ENCODE results near the gene ZNF552.
"Not testable (repeated sequence)": the region's sequence is repeated elsewhere in the genome, so short reads cannot be mapped to it uniquely, and the experiment has no call there.

DNA sequence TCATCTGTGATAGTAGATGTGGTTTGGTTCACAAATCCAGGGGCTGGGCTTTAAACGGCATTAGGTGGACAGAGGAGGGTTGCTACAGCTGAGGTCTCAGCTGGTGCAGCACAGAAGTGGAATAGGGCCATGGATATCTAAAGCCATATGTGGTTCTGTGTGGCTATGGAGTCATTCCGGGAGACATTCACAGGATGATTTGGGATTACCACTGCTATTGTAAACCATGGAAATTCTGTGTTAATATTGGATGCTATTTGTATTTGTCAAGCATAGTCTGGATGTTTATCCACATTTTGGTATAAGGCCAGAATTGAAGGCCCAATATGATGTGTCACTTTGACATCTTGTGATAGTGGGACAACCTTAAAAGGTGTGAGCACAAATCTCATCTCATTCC, 8.4 kb upstream of the ZNF552 start:
- not testable (repeated sequence) for TF ChIP-seq CREB1 (CRISPR knock-in tag; IDR thresholded peaks at IDR 0.05); FOXJ3 (CRISPR knock-in tag; IDR thresholded peaks at IDR 0.05; ENCODE audit: borderline replicate concordance); TCF7 (CRISPR knock-in tag; IDR thresholded peaks at IDR 0.05; ENCODE audit: low read depth); CTCF (IDR thresholded peaks at IDR 0.05); NR2C2 (CRISPR knock-in tag; IDR thresholded peaks at IDR 0.05); KAT7 (CRISPR knock-in tag; IDR thresholded peaks at IDR 0.05; ENCODE audit: borderline replicate concordance); IRF2 (CRISPR knock-in tag; IDR thresholded peaks at IDR 0.05; ENCODE audit: borderline replicate concordance, low read depth); FOXK1 (CRISPR knock-in tag; IDR thresholded peaks at IDR 0.05)
- TF ChIP-seq, protein P1, sequence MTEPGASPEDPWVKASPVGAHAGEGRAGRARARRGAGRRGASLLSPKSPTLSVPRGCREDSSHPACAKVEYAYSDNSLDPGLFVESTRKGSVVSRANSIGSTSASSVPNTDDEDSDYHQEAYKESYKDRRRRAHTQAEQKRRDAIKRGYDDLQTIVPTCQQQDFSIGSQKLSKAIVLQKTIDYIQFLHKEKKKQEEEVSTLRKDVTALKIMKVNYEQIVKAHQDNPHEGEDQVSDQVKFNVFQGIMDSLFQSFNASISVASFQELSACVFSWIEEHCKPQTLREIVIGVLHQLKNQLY (CRISPR knock-in tag; IDR thresholded peaks at IDR 0.05): not testable (repeated sequence)
- TF ChIP-seq, protein P2, sequence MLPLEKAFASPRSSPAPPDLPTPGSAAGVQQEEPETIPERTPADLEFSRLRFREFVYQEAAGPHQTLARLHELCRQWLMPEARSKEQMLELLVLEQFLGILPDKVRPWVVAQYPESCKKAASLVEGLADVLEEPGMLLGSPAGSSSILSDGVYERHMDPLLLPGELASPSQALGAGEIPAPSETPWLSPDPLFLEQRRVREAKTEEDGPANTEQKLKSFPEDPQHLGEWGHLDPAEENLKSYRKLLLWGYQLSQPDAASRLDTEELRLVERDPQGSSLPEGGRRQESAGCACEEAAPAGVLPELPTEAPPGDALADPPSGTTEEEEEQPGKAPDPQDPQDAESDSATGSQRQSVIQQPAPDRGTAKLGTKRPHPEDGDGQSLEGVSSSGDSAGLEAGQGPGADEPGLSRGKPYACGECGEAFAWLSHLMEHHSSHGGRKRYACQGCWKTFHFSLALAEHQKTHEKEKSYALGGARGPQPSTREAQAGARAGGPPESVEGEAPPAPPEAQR (CRISPR knock-in tag; IDR thresholded peaks at IDR 0.05): not testable (repeated sequence)
